MCF 10A (cell line): ENCODE results near the gene TTYH1. TPM values are rescaled to one million over a fixed set of nuclear protein-coding genes. Genes with fewer than 3 reads are reported as not detected.

Experiments
- BruUV-seq: library from RNA; stranded (reverse); fragments of 400-500 nt; replicated peaks from 2 replicates; lab custom pipeline; 2021; lab: Mats Ljungman, UMichigan
- CTCF ChIA-PET: fragments of 300-600 bp; sonication (Branson Sonifier 250); formaldehyde crosslinking; extraction: SDS; loops from one replicate; lab custom pipeline; 2021; ENCODE audit warnings: antibody characterized with exemption, inconsistent platforms; lab: Yijun Ruan, JAX
- POLR2A ChIA-PET: fragments of 300-600, 350-650 bp; sonication (Branson Sonifier 250); formaldehyde crosslinking; extraction: SDS; loops from one replicate; lab custom pipeline; 2020; ENCODE audit warnings: antibody characterized with exemption, inconsistent platforms; lab: Yijun Ruan, JAX
- DNase-seq: peaks from one replicate; pipeline ENCODE4 v3.0.0-alpha.2; 2018; ENCODE audit not compliant: unreplicated experiment
- H3K27ac Mint-ChIP-seq: one replicate; pipeline ENCODE4 v1.8.0; 2022; ENCODE audit warnings: mild to moderate bottlenecking, low read depth, mixed read lengths; ENCODE audit not compliant: unreplicated experiment
- H3K27me3 Mint-ChIP-seq: one replicate; pipeline ENCODE4 v1.8.0; 2022; ENCODE audit warnings: mixed read lengths; ENCODE audit not compliant: insufficient read depth, unreplicated experiment
- H3K36me3 Mint-ChIP-seq: one replicate; pipeline ENCODE4 v1.8.0; 2022; ENCODE audit warnings: mild to moderate bottlenecking, moderate library complexity, mixed read lengths; ENCODE audit not compliant: insufficient read depth, unreplicated experiment
- H3K4me1 Mint-ChIP-seq: one replicate; pipeline ENCODE4 v1.8.0; 2022; ENCODE audit warnings: mixed read lengths; ENCODE audit not compliant: insufficient read depth, unreplicated experiment
- H3K4me3 Mint-ChIP-seq: one replicate; pipeline ENCODE4 v1.8.0; 2022; ENCODE audit warnings: mild to moderate bottlenecking, moderate library complexity, mixed read lengths; ENCODE audit not compliant: unreplicated experiment
- H3K9me3 Mint-ChIP-seq: one replicate; pipeline ENCODE4 v1.8.0; 2022; ENCODE audit warnings: mixed read lengths; ENCODE audit not compliant: unreplicated experiment
- intact Hi-C: fragments of 100-400 bp; cut with micrococcal nuclease; formaldehyde crosslinking; loops from 2 replicates; pipeline ENCODE4 v1.14.1; 2022
- total RNA-seq: library from RNA; stranded (reverse); gene quantifications from 2 replicates; pipeline ENCODE4 v1.2.3, GENCODE V29; 2022
- TF ChIP-seq, protein P1 (sequence below): fragments of 200-600 bp; IDR thresholded peaks from one replicate; pipeline ENCODE4 v1.8.0; 2022; ENCODE audit warnings: antibody characterized with exemption, mild to moderate bottlenecking; ENCODE audit not compliant: unreplicated experiment

The TTYH1 gene
- total RNA-seq, 1 experiment from 2014 or later, result not detected

DNA sequence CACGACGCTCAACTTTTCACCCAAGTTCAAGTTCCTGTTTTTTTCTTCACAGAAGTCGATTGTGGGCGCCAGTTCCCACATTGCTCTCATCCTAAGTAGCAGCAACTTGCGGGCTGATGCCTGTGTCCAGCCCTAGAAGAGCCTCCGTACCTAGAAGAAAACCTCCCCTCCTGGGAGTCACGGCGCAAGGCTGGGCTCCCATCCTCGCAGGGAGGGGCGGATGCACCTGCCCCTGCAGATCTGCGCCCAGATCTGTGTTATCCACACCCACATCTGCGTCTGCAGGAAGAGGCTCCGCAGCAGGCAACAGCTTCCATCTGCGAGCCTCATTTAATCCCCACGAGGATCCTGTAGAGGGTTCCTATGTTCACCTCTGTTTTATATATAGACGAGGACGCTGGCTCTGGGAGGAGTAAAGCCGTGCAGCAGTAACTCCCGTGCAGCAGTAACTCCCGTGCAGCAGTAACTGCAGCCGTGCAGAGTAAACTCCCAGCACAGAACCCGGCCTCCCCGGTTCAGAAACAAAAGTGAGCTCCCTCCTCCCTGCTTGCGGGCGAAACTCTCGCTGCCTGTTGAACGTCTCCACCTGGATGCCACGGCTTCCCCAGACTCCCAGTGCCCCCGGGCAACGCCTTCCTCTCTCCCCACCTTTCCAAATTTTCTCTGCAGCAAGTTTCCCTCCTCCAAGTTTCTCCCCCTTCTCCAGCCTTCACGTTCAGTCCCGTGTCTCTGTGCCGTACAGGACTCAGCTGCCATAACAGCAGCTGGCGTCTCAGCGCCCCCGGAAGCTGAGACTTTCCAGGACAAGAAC is 27.1 kb upstream of the TTYH1 start:
- H3K4me1 Mint-ChIP-seq, result peaks cover 6% of the 10 kb centered on the region
- H3K27me3 Mint-ChIP-seq, result peaks cover 63% of the 10 kb centered on the region
- TF ChIP-seq, protein P1, sequence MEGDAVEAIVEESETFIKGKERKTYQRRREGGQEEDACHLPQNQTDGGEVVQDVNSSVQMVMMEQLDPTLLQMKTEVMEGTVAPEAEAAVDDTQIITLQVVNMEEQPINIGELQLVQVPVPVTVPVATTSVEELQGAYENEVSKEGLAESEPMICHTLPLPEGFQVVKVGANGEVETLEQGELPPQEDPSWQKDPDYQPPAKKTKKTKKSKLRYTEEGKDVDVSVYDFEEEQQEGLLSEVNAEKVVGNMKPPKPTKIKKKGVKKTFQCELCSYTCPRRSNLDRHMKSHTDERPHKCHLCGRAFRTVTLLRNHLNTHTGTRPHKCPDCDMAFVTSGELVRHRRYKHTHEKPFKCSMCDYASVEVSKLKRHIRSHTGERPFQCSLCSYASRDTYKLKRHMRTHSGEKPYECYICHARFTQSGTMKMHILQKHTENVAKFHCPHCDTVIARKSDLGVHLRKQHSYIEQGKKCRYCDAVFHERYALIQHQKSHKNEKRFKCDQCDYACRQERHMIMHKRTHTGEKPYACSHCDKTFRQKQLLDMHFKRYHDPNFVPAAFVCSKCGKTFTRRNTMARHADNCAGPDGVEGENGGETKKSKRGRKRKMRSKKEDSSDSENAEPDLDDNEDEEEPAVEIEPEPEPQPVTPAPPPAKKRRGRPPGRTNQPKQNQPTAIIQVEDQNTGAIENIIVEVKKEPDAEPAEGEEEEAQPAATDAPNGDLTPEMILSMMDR, result no peak
- no peaks in the 10 kb centered on the region for H3K36me3 Mint-ChIP-seq
- H3K9me3 Mint-ChIP-seq, result no peaks in the 10 kb centered on the region
- CTCF ChIA-PET, result interaction anchor here (0.6 to 4.2 kb wide), 2 partner anchors 21 to 62 kb away, joined by 3 to 79 read pairs; no protein-coding TSS in a partner anchor
- H3K4me3 Mint-ChIP-seq, result peak overlapping the region; percentile 41
- BruUV-seq, result no TSS peak
- intact Hi-C loops, result no loop called here
- POLR2A ChIA-PET, result no interaction called here
- no peak for DNase-seq
- H3K27ac Mint-ChIP-seq, result no peak overlapping the region

DNA sequence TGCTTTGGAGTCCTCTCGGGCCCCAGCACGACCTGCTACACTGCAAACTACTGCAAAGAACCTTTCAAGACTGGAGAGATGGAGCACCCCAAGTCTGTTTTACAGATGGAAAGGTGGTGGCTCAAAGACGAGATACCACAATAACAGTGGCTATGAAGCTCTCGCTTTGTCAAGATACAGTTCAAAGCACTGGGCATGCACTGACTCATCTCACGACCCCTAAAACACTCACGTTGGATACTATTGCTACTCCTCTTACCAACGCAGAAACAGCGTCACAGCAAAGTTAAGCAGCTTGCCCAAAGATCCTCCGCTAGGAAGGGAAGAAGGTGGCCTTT is 26.5 kb upstream of the TTYH1 start:
- peaks cover 57% of the 10 kb centered on the region for H3K27me3 Mint-ChIP-seq
- intact Hi-C loops, result no loop called here
- no TSS peak for BruUV-seq
- H3K4me1 Mint-ChIP-seq, result peaks cover 6% of the 10 kb centered on the region
- CTCF ChIA-PET, result interaction anchor here (0.6 to 4.2 kb wide), 4 partner anchors 16 to 63 kb away, joined by 3 to 79 read pairs (median 4); no protein-coding TSS in a partner anchor
- H3K4me3 Mint-ChIP-seq, result peak overlapping the region; percentile 41
- POLR2A ChIA-PET, result no interaction called here
- no peak for DNase-seq
- no peak overlapping the region for H3K27ac Mint-ChIP-seq
- TF ChIP-seq, protein P1, result no peak
- no peaks in the 10 kb centered on the region for H3K36me3 Mint-ChIP-seq
- H3K9me3 Mint-ChIP-seq, result no peaks in the 10 kb centered on the region

DNA sequence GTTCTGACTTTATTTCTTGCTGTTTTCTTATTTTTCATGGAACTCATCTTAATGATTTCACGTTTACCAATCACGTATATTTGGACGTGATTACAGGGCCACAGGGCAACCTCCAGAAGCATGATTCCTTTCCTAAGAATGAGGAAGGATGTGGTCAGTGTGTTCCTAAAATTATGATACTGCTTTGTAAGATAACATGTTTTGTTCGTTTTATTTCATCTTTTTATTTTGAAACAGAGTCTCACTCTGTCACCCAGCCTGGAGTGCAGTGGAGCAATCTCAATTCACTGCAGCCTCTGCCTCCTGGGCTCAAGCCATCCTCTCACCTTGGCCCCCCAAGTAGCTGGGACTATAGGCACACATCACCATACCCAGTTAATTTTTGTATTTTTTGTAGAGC is 25.7 kb upstream of the TTYH1 start:
- Mint-ChIP-seq H3K9me3 (no peaks in the 10 kb centered on the region), H3K36me3 (no peaks in the 10 kb centered on the region), H3K27ac (no peak overlapping the region), H3K4me3 (no peak overlapping the region), H3K4me1 (peaks cover 6% of the 10 kb centered on the region), H3K27me3 (peaks cover 55% of the 10 kb centered on the region)
- ChIA-PET CTCF (interaction anchor here (0.8 to 4.2 kb wide), 3 partner anchors 16 to 119 kb away, joined by 4 to 79 read pairs (median 7); no protein-coding TSS in a partner anchor), POLR2A (no interaction called here)
- BruUV-seq, result no TSS peak
- DNase-seq, result no peak
- TF ChIP-seq, protein P1, result no peak
- intact Hi-C loops, result no loop called here

DNA sequence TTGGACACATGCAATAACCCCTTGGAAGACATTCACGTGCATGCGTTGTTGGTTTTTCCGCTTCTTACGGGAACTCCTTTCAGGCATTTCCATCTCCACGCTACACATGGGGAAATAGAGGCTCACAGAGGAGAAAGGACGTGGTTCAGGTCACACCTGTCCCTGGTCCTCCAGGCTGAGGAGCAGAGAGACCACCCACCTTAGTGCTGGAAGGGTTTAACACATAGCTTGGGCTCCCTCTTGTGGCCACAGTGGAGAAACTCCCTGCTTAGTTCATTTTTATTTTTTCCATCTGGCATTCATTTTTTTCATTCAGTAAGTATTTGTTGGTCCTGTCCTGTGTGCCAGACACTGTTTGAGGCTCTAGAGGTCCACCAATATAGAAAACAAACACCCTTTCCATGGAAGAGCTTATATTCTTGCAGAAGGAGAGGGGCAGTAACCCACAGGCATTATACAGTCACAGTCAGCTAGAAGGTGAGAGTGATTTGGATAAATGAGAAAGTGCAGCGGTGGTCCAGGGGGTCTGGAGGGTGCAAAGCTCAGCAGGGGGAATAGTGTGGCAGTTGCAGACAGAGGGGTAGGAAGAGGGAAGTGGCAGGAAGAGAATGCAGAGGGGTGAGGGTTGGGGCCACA is 24.2 kb upstream of the TTYH1 start:
- H3K27ac Mint-ChIP-seq, result no peak overlapping the region
- no peaks in the 10 kb centered on the region for H3K36me3 Mint-ChIP-seq
- BruUV-seq, result no TSS peak
- intact Hi-C loops, result loop anchor here (1.0 kb wide), 1 partner anchor 66 kb away; no protein-coding TSS in a partner anchor
- TF ChIP-seq, protein P1, result peak; percentile 76
- peak; percentile 69 for DNase-seq
- peaks cover 6% of the 10 kb centered on the region for H3K4me1 Mint-ChIP-seq
- H3K9me3 Mint-ChIP-seq, result no peaks in the 10 kb centered on the region
- no peak overlapping the region for H3K4me3 Mint-ChIP-seq
- H3K27me3 Mint-ChIP-seq, result peaks cover 40% of the 10 kb centered on the region
- POLR2A ChIA-PET, result interaction anchor here (0.7 to 1.1 kb wide), 2 partner anchors 181 to 1275 kb away, joined by 3 read pairs; no protein-coding TSS in a partner anchor
- CTCF ChIA-PET, result interaction anchor here (0.5 to 4.2 kb wide), 52 partner anchors 8 to 1014 kb away, joined by 3 to 79 read pairs (median 4); partner anchors contain the start of genes CDC42EP5, LAIR1, LILRA5 and TMC4
